K562 (cell line): ENCODE data around the gene ATP1A2. TPM values are rescaled to one million over a fixed set of nuclear protein-coding genes. Genes with fewer than 3 reads are reported as not detected.

Source experiments
- ATAC-seq: fragments of 200-7000 bp; cut with Tn5 transposase; 3 replicates; pipeline ENCODE4 v1.9.1; 2020; ENCODE audit warnings: moderate library complexity
- BruUV-seq: library from RNA; stranded (reverse); fragments of 400-500 nt; replicated peaks from 2 replicates; lab custom pipeline; 2021; lab: Mats Ljungman, UMichigan
- CTCF ChIA-PET: fragments of 300-600 bp; formaldehyde crosslinking; extraction: SDS; loops from one replicate; lab custom pipeline; 2021; ENCODE audit warnings: low intra/inter-chr PET ratio; lab: Yijun Ruan, JAX
- POLR2A ChIA-PET: fragments of 300-600, 350-650 bp; sonication (Branson Sonifier 250); formaldehyde crosslinking; extraction: SDS; loops from one replicate; lab custom pipeline; 2021; ENCODE audit warnings: antibody characterized with exemption, inconsistent platforms; lab: Yijun Ruan, JAX
- DNase-seq, 4 experiments: peaks; one replicate each; pipeline versions ENCODE4 v3.0.0 to v3.0.0-alpha.2; 2011 to 2018; ENCODE audit warnings: low spot score in 3 of 4, mixed read lengths in 3 of 4; ENCODE audit errors: extremely low read depth in 1 of 4
- FAIRE-seq: peaks from 2 replicates; lab custom pipeline; 2011; peaks lifted over from hg19 to GRCh38; lab: Jason Lieb, UNC
- H2AFZ ChIP-seq: 2 replicates; pipeline ENCODE4 v1.6.0; 2011; ENCODE audit warnings: low read depth, low read length, control low read depth, inconsistent platforms
- H3K27ac ChIP-seq: fragments of 200-600 bp; 3 replicates; pipeline ENCODE4 v1.8.0; 2011; ENCODE audit warnings: low read depth, mild to moderate bottlenecking, control low read depth, inconsistent platforms, low read length, moderate library complexity, mixed read lengths; ENCODE audit errors: extremely low read depth
- H3K27me3 ChIP-seq, 2 experiments: fragments of 300-600 bp in 1 of 2; 2 replicates in 1 of 2; 3 replicates in 1 of 2; pipeline versions ENCODE4 v1.6.0 to v1.8.0; 2011; ENCODE audit warnings: inconsistent platforms in 2 of 2, low read length in 2 of 2, mild to moderate bottlenecking in 1 of 2, mixed read lengths in 1 of 2, moderate library complexity in 1 of 2; ENCODE audit not compliant: control insufficient read depth in 2 of 2, insufficient read depth in 2 of 2
- H3K36me3 ChIP-seq: fragments of 300-600 bp; 3 replicates; pipeline ENCODE4 v1.8.0; 2011; ENCODE audit warnings: mild to moderate bottlenecking, low read length, inconsistent platforms; ENCODE audit not compliant: control insufficient read depth, insufficient read depth
- H3K4me1 ChIP-seq, 2 experiments: fragments of 200-600 bp in 1 of 2; replicated peaks in 1 of 2; 2 replicates in 1 of 2; 3 replicates in 1 of 2; pipeline versions ENCODE4 v1.5.1 to v1.8.0; 2011; ENCODE audit warnings: inconsistent platforms in 2 of 2, low read length in 2 of 2, mild to moderate bottlenecking in 1 of 2, mixed read lengths in 1 of 2, moderate library complexity in 1 of 2; ENCODE audit not compliant: control insufficient read depth in 2 of 2, insufficient read depth in 2 of 2
- H3K4me2 ChIP-seq: 2 replicates; pipeline ENCODE4 v1.6.1; 2011; ENCODE audit warnings: low read length, control low read depth, inconsistent platforms, mixed read lengths; ENCODE audit not compliant: insufficient read depth
- H3K4me3 ChIP-seq: fragments of 200-600 bp; sonication (generic), shearing (Covaris generic); 2 replicates; pipeline ENCODE4 v1.5.1; 2016; ENCODE audit warnings: control low read depth, inconsistent platforms
- H3K79me2 ChIP-seq: fragments of 200-600 bp; 3 replicates; pipeline ENCODE4 v1.8.0; 2011; ENCODE audit warnings: low read length, inconsistent platforms; ENCODE audit not compliant: control insufficient read depth, insufficient read depth
- H3K9ac ChIP-seq, 2 experiments: 2 replicates each; pipeline versions ENCODE4 v1.6.0 to v1.6.1; 2011; ENCODE audit warnings: low read depth in 2 of 2, low read length in 2 of 2, control low read depth in 1 of 2, inconsistent platforms in 1 of 2, mild to moderate bottlenecking in 1 of 2, mixed read lengths in 1 of 2; ENCODE audit not compliant: insufficient read depth in 1 of 2
- H3K9me1 ChIP-seq: one replicate; pipeline ENCODE4 v1.6.0; 2011; ENCODE audit warnings: inconsistent platforms, mild to moderate bottlenecking, low read length, moderate library complexity; ENCODE audit not compliant: control insufficient read depth, insufficient read depth
- H3K9me3 ChIP-seq: replicated peaks from 2 replicates; pipeline ENCODE4 v1.5.1; 2011; ENCODE audit warnings: low read depth, low read length, inconsistent platforms; ENCODE audit not compliant: control insufficient read depth, insufficient read depth
- H4K20me1 ChIP-seq: replicated peaks from 2 replicates; pipeline ENCODE4 v1.6.1; 2011; ENCODE audit warnings: low read length, inconsistent platforms, mixed read lengths; ENCODE audit not compliant: control insufficient read depth, insufficient read depth
- EGR1 ChIP-seq: fragments of 450-650 bp; conservative IDR thresholded peaks from 2 replicates; pipeline ENCODE4 v1.6.1; 2017; ENCODE audit warnings: mild to moderate bottlenecking
- FOXK2 ChIP-seq, 2 experiments: fragments of 450-650 bp; IDR thresholded peaks in 1 of 2; conservative IDR thresholded peaks in 1 of 2; 2 replicates each; pipeline ENCODE4 v1.6.1; 2016; ENCODE audit warnings: low read depth in 2 of 2, mild to moderate bottlenecking in 1 of 2
- PCBP1 ChIP-seq: fragments of 200-400 bp; formaldehyde crosslinking; IDR thresholded peaks from 2 replicates; pipeline ENCODE4 v1.6.1; 2018; ENCODE audit warnings: mild to moderate bottlenecking, low read depth, low read length; ENCODE audit not compliant: poor library complexity, severe bottlenecking
- WGBS: fragments of 100-300 bp; shearing (Covaris generic); methylation state at CpG from one replicate; pipeline ENCODE4 v1.1.6; 2016; ENCODE audit warnings: low coverage, mixed read lengths; ENCODE audit not compliant: insufficient coverage; ENCODE audit errors: missing lambda C conversion rate; 5-methylcytosine and 5-hydroxymethylcytosine counted together
- in situ Hi-C: fragments of 300-500 bp; cut with MboI; formaldehyde crosslinking; loops from 4 replicates; pipeline ENCODE4 v1.15.0; 2018; ENCODE audit warnings: inconsistent platforms, mixed read lengths
- intact Hi-C: fragments of 100-400 bp; cut with micrococcal nuclease; formaldehyde crosslinking; loops from 2 replicates; pipeline ENCODE4 v1.14.2; 2022
- polyA plus RNA-seq, 8 experiments: library from polyadenylated mRNA; depleted of rRNA in 4 of 8; stranded (reverse) in 5 of 8; unstranded in 3 of 8; fragments of >200 nt; fragmentation: Nextera tagmentation in 2 of 8; fragmentation: Illumina TruSeq in 1 of 8; extraction: Ambion mirVana in 2 of 8; extraction: Trizol in 1 of 8; gene quantifications; 2 replicates each; pipeline versions ENCODE4 v1.2.1 to v1.2.3, GENCODE V29; 2011 to 2014; ENCODE audit warnings: inconsistent platforms in 1 of 8, missing spikeins in 1 of 8
- total RNA-seq, 7 experiments: library from RNA; depleted of rRNA in 6 of 7; stranded (reverse); fragments of >200 nt in 6 of 7; fragmentation: Illumina TruSeq in 2 of 7; extraction: Trizol in 2 of 7; gene quantifications; 2 replicates each; pipeline versions ENCODE4 v1.2.1 to v1.2.3, GENCODE V29; 2011 to 2021; ENCODE audit warnings: low replicate concordance in 1 of 7

ATP1A2 gene
- total and polyA plus RNA-seq, 9 of the 15 experiments (the other 6 are each of a cell fraction or from before 2014, with no cell fraction given) = 0.04 to 0.11 (median 0.09) TPM; not detected in 6

DNA sequence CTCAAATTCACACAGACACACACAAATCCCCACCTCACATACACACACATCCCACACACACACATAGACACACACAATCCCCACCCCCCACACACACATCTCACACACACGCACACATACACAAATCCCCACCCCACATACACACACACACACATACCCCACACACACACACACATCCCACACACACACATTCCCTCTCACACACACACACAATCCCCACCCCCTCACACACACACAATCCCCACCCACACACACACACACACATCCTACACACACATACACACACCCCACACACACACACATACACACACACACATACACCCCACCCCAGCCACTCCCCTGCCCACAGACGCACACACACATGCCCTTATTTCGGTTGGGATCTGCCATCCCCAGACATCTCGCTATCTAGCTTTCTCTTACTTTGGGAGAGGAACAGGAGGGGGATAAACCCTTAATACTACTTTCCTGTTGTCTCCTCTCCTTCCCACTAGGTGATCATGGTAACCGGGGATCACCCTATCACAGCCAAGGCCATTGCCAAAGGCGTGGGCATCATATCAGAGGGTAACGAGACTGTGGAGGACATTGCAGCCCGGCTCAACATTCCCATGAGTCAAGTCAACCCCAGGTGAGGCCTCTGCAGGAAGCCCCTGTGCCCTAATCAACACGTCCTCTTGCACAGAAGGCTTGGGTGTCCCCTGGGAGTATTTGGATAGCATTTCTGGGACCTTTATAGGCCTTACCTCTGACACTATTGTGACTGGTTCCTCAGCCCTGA is 18.6 kb downstream of the ATP1A2 start:
- Histone ChIP-seq H3K4me1 (no peaks in the 10 kb centered on the region), H3K79me2 (no peaks in the 10 kb centered on the region), H2AFZ (no peak overlapping the region), H3K9ac (no peak overlapping the region), H3K36me3 (no peaks in the 10 kb centered on the region), H3K4me2 (no peak overlapping the region)
- WGBS = 2% methylated on average over 8 of the region's 9 CpGs
- in situ Hi-C loops = no loop called here
- no peak for ATAC-seq
- intact Hi-C loops = no loop called here
- FAIRE-seq = no peak
- CTCF ChIA-PET = interaction anchor here (0.6 kb wide), 1 partner anchor 1249 kb away, joined by 3 read pairs; no protein-coding TSS in a partner anchor
- BruUV-seq = no TSS peak
- no peak for DNase-seq
- TF ChIP-seq FOXK2 (conservative IDR thresholded peaks at IDR 0.05 in 1 of 2, IDR thresholded peaks at IDR 0.05 in 1 of 2; ENCODE audit: low read depth in 2 of 2) (no peak), PCBP1 (no peak), EGR1 (0 out of 2 replicates have a peak, but pooled peaks have one; percentile 12)
- TF ChIP-seq, all 486 proteins: peak for 1
- Histone ChIP-seq H3K4me3 (no peak overlapping the region), H3K9me3 (no peaks in the 10 kb centered on the region), H3K27ac (no peak overlapping the region), H3K9me1 (no peaks in the 10 kb centered on the region), H3K27me3 (peaks cover 40 to 74% of the 10 kb centered on the region in 2 experiments; a peak in 4 of 5 replicates), H4K20me1 (peaks cover 3% of the 10 kb centered on the region; the same call in 1 of the 2 replicates)
- POLR2A ChIA-PET = interaction anchor here (0.6 to 1.6 kb wide), 2 partner anchors 14 to 1852 kb away, joined by 3 read pairs; no protein-coding TSS in a partner anchor
